Endometrium (tissue), 2 donors: ENCODE results near the gene DNAH9.

ENCODE experiments used
- FAIRE-seq: peaks from 2 replicates; lab custom pipeline; 2012; peaks lifted over from hg19 to GRCh38; lab: Jason Lieb, UNC
- donor health status: control.
- donor health status: control.

The DNAH9 gene

DNA sequence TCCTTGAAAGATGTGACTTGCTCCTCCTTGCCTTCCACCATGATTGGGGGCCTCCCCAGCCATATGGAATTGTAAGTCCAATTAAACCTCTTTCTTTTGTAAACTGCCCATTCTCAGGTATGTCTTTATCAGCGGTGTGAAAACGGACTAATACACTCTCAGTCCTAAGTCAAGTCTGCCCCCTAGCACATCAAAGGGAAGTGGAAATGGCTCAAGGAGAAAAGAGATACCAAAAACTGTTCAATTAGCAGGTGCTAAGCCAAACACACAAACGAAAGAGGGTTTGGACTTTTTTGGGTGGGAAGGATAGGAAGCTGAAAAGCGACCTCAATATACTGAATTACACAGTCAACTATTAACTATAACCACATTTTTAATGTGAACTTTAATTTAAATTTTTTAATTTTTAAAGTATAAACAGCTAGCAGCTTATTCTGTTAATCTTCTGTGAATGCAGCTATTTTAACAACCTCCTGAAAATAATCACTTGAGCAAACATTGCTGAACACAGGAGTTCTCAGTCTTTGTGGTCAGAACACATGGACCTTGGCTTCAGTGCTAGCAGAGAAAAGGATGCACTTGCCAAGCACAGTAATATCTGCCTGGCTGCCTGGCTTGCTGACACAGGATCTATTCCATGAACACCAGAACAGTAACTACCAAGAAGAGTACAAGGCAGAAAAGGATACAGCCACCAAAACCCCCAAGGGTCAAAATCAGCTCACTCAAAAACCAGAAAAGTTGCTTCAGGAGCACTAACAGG lies 388.1 kb downstream of the DNAH9 start:
- no peak for FAIRE-seq

DNA sequence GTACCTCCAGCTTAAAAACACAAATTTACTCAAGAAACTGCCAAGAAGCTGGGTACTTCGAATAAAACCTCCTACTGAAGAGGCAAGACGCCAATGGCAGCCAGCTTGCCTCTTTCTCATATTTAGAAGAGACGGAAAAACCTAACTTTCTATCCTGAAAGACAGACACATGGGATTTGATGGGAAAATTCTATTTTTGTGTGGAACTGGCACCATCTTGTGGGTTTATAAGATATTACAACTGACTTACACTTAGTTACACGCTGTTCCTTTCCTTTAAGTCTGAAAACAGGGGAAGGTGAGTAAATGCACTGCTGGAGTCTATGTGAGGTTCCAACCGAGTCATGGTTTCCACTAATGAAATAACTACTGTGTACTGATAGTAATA lies 388.7 kb downstream of the DNAH9 start:
- FAIRE-seq = peak; percentile 74

- FAIRE-seq = no peak
These were observed 392.2 kb downstream of the DNAH9 start for GRCh38 chr17:11990363-11990983.

GRCh38 chr17:11991461-11991860 lies 393.2 kb downstream of the DNAH9 start:
- FAIRE-seq = no peak

DNA sequence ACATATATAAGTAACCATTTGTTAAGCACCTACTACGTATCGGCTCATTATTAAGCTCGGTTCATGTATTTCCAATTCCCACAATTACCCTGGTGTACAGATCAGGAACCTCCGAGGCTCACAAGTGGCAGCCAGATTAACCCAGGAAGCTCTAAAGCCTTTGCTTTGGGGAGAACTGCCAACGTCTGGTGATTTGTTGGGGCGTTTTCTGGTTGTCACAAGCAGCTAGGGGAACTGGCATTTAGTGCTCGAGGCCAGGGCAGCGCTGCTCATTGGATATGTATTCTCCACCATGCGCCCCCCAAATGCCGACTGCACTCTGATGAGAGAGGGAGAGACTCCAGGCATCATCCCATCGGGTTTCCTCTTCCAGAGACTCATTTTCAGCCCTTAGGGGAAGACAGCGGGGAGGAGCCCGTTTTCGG lies 398.5 kb downstream of the DNAH9 start:
- no peak for FAIRE-seq

DNA sequence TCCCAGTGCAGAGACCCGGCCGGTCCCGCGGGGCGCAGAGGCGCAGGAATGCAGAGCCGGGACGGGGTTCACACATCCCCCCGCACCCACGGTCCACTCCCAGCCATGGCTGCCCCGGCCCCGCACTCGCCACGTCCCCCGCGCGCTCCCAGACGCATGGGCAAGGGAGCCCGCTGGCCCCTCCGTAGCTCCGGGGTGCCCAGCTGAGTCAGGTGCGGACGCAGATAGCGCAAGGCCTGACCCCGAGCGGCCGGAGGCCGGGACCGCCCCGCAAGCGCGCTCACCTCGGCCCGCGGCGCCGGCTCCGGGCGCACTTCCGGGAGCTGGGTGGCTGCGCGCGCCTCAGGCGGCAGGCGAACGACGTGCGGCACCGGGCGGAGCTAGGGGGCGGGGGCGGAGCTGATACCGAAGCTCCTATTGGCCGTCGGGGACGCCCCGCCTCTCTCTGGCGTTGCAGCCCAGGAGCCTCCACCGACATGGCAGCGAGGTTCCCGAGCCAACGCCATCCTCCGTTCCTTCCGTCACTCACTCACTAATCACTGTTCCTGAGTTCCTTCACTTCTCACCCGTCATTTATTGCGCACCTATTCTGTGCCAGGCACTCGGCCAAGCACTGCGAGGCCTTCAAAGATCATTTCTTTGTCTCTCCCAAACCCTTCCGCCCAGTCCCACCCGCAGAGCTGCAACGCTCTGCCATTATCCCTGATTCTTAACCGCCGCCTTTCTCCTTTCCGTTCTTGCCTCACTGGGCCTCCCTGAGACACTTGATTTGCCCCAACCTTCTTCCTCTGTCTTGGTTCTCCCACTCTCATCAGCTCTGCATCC lies 399.1 kb downstream of the DNAH9 start, which contains the start of gene ZNF18:
ZNF18 (minus strand) TSS at position 329 of the 825 bp plus-strand sequence. CDS start 4,646 bp downstream, outside the sequence.
- FAIRE-seq = no peak

- FAIRE-seq = no peak
These were observed 399.6 kb downstream of the DNAH9 start for GRCh38 chr17:11997972-11998233.

- FAIRE-seq = no peak
These were observed 401.4 kb downstream of the DNAH9 start for GRCh38 chr17:11999696-12000095.

GRCh38 chr17:12007466-12007865 lies 409.2 kb downstream of the DNAH9 start:
- no peak for FAIRE-seq
